Upper lobe of left lung (tissue), 4 donors: ENCODE measurements around the gene PLEKHA1.

ENCODE experiments used
- POLR2A ChIP-seq, 4 donors: fragments of 450-650 bp; IDR thresholded peaks; one replicate each; pipeline ENCODE4 v1.5.1; 2016 to 2017; ENCODE audit warnings: antibody characterized with exemption in 4 of 4, mild to moderate bottlenecking in 2 of 4
- POLR2AphosphoS5 ChIP-seq, 2 donors: sonication (generic); formaldehyde crosslinking; IDR thresholded peaks; one replicate each; pipeline ENCODE4 v1.5.1; 2017; ENCODE audit warnings: antibody characterized with exemption in 2 of 2
- TF ChIP-seq, protein P1 (sequence below), 6 experiments: fragments of 450-650 bp in 4 of 6; fragments of 200-600 bp in 2 of 6; sonication (generic) in 2 of 6; IDR thresholded peaks; one replicate each; pipeline ENCODE4 v1.5.1; 2016 to 2019; ENCODE audit warnings: antibody characterized with exemption in 6 of 6

DNA sequence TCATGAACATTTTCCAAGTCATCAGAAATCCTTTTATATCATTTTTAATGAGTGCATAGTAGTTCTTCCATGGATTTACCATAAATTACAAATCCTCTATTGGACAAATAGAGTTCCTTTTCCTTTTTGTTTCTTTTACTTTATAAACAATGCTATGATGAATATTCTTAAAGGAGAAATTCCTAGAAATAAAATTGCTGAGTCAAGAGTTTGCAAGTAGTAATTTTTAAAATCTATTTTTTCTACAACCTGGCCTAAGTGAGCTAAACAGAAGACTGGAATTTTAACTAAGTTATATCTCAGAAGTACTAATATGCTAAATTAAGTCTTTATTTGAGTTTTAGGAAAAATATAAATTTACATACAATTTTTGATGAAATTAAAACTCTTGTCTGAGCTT is 38.8 kb downstream of the PLEKHA1 start:
- TF ChIP-seq POLR2A (IDR thresholded peaks at IDR 0.05), result no peak
- TF ChIP-seq, protein P1, sequence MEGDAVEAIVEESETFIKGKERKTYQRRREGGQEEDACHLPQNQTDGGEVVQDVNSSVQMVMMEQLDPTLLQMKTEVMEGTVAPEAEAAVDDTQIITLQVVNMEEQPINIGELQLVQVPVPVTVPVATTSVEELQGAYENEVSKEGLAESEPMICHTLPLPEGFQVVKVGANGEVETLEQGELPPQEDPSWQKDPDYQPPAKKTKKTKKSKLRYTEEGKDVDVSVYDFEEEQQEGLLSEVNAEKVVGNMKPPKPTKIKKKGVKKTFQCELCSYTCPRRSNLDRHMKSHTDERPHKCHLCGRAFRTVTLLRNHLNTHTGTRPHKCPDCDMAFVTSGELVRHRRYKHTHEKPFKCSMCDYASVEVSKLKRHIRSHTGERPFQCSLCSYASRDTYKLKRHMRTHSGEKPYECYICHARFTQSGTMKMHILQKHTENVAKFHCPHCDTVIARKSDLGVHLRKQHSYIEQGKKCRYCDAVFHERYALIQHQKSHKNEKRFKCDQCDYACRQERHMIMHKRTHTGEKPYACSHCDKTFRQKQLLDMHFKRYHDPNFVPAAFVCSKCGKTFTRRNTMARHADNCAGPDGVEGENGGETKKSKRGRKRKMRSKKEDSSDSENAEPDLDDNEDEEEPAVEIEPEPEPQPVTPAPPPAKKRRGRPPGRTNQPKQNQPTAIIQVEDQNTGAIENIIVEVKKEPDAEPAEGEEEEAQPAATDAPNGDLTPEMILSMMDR (IDR thresholded peaks at IDR 0.05), result no peak
- TF ChIP-seq POLR2AphosphoS5 (IDR thresholded peaks at IDR 0.05), result no peak
